MM.1S (cell line): ENCODE data around the gene BRF1.

Source experiments
- EZH2 ChIP-seq: fragments of 300-600 bp; sonication (generic); optimal IDR thresholded peaks from 2 replicates; pipeline ENCODE3; 2017; ENCODE audit warnings: low read depth, mild to moderate bottlenecking, antibody characterized with exemption, low read length, mixed read lengths
- EZH2phosphoT487 ChIP-seq: fragments of 300-600 bp; sonication (generic); IDR thresholded peaks from 2 replicates; pipeline ENCODE4 v1.6.1; 2018; ENCODE audit warnings: antibody characterized with exemption, low read length
- TF ChIP-seq, protein P1 (sequence below): fragments of 300-600 bp; sonication (generic); IDR thresholded peaks from 2 replicates; pipeline ENCODE4 v1.5.1; 2016; ENCODE audit warnings: antibody characterized with exemption, low read length, mixed read lengths

- TF ChIP-seq, protein P1, sequence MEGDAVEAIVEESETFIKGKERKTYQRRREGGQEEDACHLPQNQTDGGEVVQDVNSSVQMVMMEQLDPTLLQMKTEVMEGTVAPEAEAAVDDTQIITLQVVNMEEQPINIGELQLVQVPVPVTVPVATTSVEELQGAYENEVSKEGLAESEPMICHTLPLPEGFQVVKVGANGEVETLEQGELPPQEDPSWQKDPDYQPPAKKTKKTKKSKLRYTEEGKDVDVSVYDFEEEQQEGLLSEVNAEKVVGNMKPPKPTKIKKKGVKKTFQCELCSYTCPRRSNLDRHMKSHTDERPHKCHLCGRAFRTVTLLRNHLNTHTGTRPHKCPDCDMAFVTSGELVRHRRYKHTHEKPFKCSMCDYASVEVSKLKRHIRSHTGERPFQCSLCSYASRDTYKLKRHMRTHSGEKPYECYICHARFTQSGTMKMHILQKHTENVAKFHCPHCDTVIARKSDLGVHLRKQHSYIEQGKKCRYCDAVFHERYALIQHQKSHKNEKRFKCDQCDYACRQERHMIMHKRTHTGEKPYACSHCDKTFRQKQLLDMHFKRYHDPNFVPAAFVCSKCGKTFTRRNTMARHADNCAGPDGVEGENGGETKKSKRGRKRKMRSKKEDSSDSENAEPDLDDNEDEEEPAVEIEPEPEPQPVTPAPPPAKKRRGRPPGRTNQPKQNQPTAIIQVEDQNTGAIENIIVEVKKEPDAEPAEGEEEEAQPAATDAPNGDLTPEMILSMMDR = no peak
- no peak for TF ChIP-seq EZH2phosphoT487
- no peak for TF ChIP-seq EZH2
Observed at GRCh38 chr14:105168496-105168978, 132.3 kb downstream of the BRF1 start, which contains the start of gene JAG2.
